ENCODE results near the gene ULK4. TPM values are rescaled to one million over a fixed set of nuclear protein-coding genes. Genes with fewer than 3 reads are reported as not detected.
"Not testable (repeated sequence)": the region's sequence is repeated elsewhere in the genome, so short reads cannot be mapped to it uniquely, and the experiment has no call there.

The ULK4 gene
- total RNA-seq, 1 donor from 2014 or later = 9.1 TPM

DNA sequence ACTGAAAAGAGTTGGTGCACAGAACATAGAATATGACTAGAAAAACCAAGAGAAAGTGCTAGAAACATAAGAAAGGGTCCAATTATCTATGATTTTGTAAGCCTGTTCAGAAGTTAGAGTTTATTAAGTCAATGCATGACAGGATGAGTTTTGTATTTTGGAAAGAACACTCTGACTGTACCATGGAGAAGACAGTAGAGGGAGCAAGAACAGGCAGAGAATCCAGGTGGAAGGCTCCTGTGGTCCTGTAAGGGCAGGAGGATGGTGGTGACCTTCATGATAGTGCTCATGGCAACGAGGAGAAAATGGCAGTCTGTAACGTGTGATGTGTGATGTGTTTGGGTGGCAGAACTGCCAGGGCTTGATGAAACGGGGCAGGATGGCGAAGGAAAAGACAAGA lies 513.5 kb downstream of the ULK4 start:
- TF ChIP-seq, protein P1, sequence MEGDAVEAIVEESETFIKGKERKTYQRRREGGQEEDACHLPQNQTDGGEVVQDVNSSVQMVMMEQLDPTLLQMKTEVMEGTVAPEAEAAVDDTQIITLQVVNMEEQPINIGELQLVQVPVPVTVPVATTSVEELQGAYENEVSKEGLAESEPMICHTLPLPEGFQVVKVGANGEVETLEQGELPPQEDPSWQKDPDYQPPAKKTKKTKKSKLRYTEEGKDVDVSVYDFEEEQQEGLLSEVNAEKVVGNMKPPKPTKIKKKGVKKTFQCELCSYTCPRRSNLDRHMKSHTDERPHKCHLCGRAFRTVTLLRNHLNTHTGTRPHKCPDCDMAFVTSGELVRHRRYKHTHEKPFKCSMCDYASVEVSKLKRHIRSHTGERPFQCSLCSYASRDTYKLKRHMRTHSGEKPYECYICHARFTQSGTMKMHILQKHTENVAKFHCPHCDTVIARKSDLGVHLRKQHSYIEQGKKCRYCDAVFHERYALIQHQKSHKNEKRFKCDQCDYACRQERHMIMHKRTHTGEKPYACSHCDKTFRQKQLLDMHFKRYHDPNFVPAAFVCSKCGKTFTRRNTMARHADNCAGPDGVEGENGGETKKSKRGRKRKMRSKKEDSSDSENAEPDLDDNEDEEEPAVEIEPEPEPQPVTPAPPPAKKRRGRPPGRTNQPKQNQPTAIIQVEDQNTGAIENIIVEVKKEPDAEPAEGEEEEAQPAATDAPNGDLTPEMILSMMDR (IDR thresholded peaks at IDR 0.05) = no peak
- Mint-ChIP-seq H3K4me1 (ENCODE audit: unreplicated experiment) (peaks cover 4% of the 10 kb centered on the region), H3K27me3 (ENCODE audit: unreplicated experiment) (no peaks in the 10 kb centered on the region), H3K36me3 (ENCODE audit: unreplicated experiment) (no peaks in the 10 kb centered on the region), H3K9me3 (ENCODE audit: unreplicated experiment) (no peaks in the 10 kb centered on the region), H3K4me3 (ENCODE audit: unreplicated experiment) (no peak overlapping the region), H3K27ac (ENCODE audit: unreplicated experiment) (no peak overlapping the region)
- DNase-seq (ENCODE audit: extremely low spot score, unreplicated experiment) = no peak

- DNase-seq (ENCODE audit: extremely low spot score, unreplicated experiment) = no peak
Observed at GRCh38 chr3:41447701-41448100, 514.2 kb downstream of the ULK4 start.

GRCh38 chr3:41446316-41446715 lies 515.6 kb downstream of the ULK4 start:
- not testable (repeated sequence) for H3K4me1 Mint-ChIP-seq (ENCODE audit: unreplicated experiment); DNase-seq (ENCODE audit: extremely low spot score, unreplicated experiment); H3K36me3 Mint-ChIP-seq (ENCODE audit: unreplicated experiment); H3K27ac Mint-ChIP-seq (ENCODE audit: unreplicated experiment); H3K9me3 Mint-ChIP-seq (ENCODE audit: unreplicated experiment); H3K4me3 Mint-ChIP-seq (ENCODE audit: unreplicated experiment); H3K27me3 Mint-ChIP-seq (ENCODE audit: unreplicated experiment)

More at GRCh38 chr3:41447701-41448100, 514.2 kb downstream of the ULK4 start:
- no peaks in the 10 kb centered on the region for H3K36me3 Mint-ChIP-seq (ENCODE audit: unreplicated experiment)
- H3K4me1 Mint-ChIP-seq (ENCODE audit: unreplicated experiment) = peaks cover 4% of the 10 kb centered on the region
- H3K4me3 Mint-ChIP-seq (ENCODE audit: unreplicated experiment) = no peak overlapping the region
- no peaks in the 10 kb centered on the region for H3K27me3 Mint-ChIP-seq (ENCODE audit: unreplicated experiment)
- H3K27ac Mint-ChIP-seq (ENCODE audit: unreplicated experiment) = no peak overlapping the region
- H3K9me3 Mint-ChIP-seq (ENCODE audit: unreplicated experiment) = no peaks in the 10 kb centered on the region
- TF ChIP-seq, protein P1 (IDR thresholded peaks at IDR 0.05) = no peak

GRCh38 chr3:41441568-41441967 lies 520.3 kb downstream of the ULK4 start:
- Mint-ChIP-seq H3K4me3 (ENCODE audit: unreplicated experiment) (no peak overlapping the region), H3K36me3 (ENCODE audit: unreplicated experiment) (no peaks in the 10 kb centered on the region), H3K27me3 (ENCODE audit: unreplicated experiment) (peaks cover 2% of the 10 kb centered on the region), H3K27ac (ENCODE audit: unreplicated experiment) (no peak overlapping the region), H3K4me1 (ENCODE audit: unreplicated experiment) (no peaks in the 10 kb centered on the region), H3K9me3 (ENCODE audit: unreplicated experiment) (peaks cover 9% of the 10 kb centered on the region)
- DNase-seq (ENCODE audit: extremely low spot score, unreplicated experiment) = no peak
- TF ChIP-seq, protein P1 (IDR thresholded peaks at IDR 0.05) = no peak

GRCh38 chr3:41441139-41441538 lies 520.8 kb downstream of the ULK4 start:
- peaks cover 2% of the 10 kb centered on the region for H3K27me3 Mint-ChIP-seq (ENCODE audit: unreplicated experiment)
- H3K4me3 Mint-ChIP-seq (ENCODE audit: unreplicated experiment) = no peak overlapping the region
- no peak overlapping the region for H3K27ac Mint-ChIP-seq (ENCODE audit: unreplicated experiment)
- H3K36me3 Mint-ChIP-seq (ENCODE audit: unreplicated experiment) = no peaks in the 10 kb centered on the region
- TF ChIP-seq, protein P1 (IDR thresholded peaks at IDR 0.05) = no peak
- no peak for DNase-seq (ENCODE audit: extremely low spot score, unreplicated experiment)
- H3K4me1 Mint-ChIP-seq (ENCODE audit: unreplicated experiment) = no peaks in the 10 kb centered on the region
- peaks cover 9% of the 10 kb centered on the region for H3K9me3 Mint-ChIP-seq (ENCODE audit: unreplicated experiment)

DNA sequence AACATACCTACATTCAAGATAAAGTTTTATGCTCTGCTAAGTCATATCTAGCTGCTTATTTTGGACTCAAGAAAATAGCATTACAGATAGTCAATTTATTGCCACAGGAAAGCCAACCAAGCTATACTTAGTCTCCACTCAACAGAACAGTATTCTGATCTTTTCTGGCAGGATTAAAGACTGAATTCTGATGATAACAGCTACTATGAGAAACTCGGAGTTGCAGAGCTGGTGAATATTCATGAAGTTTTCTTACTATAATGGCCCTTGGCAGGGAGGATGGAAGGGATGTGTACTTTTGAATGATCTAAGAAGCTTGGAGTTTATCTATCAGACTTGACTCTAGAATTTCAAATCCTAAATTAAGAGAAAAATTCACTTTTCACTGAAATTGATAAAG lies 524.9 kb downstream of the ULK4 start:
- Mint-ChIP-seq H3K4me1 (ENCODE audit: unreplicated experiment) (no peaks in the 10 kb centered on the region), H3K36me3 (ENCODE audit: unreplicated experiment) (no peaks in the 10 kb centered on the region), H3K9me3 (ENCODE audit: unreplicated experiment) (peaks cover 20% of the 10 kb centered on the region), H3K27ac (ENCODE audit: unreplicated experiment) (no peak overlapping the region), H3K27me3 (ENCODE audit: unreplicated experiment) (peaks cover 2% of the 10 kb centered on the region), H3K4me3 (ENCODE audit: unreplicated experiment) (no peak overlapping the region)
- DNase-seq (ENCODE audit: extremely low spot score, unreplicated experiment) = no peak
- TF ChIP-seq, protein P1 (IDR thresholded peaks at IDR 0.05) = no peak

All from osteocyte (in vitro differentiated cells).